GM19239 (cell line): ENCODE results near the gene TBCCD1.

Source experiments
- DNase-seq: peaks from one replicate; pipeline ENCODE4 v3.0.0; 2011; ENCODE audit warnings: low spot score; ENCODE audit not compliant: insufficient read length
- FAIRE-seq: peaks from 2 replicates; lab custom pipeline; 2011; peaks lifted over from hg19 to GRCh38; lab: Jason Lieb, UNC

TBCCD1 gene

GRCh38 chr3:186523434-186523833 is 43.7 kb downstream of the TBCCD1 start:
- no peak for DNase-seq

GRCh38 chr3:186523022-186523421 is 44.1 kb downstream of the TBCCD1 start:
- FAIRE-seq (no peak), DNase-seq (no peak)

More at GRCh38 chr3:186523434-186523833, 43.7 kb downstream of the TBCCD1 start:
- FAIRE-seq = no peak

GRCh38 chr3:186520957-186521842 is 45.9 kb downstream of the TBCCD1 start:
- no peak for DNase-seq
- FAIRE-seq = peak; percentile 98

GRCh38 chr3:186520431-186520830 is 46.7 kb downstream of the TBCCD1 start:
- no peak for FAIRE-seq
- DNase-seq = no peak

- peak; percentile 90 for FAIRE-seq
- DNase-seq = no peak
Measured at GRCh38 chr3:186519021-186519658, 48.0 kb downstream of the TBCCD1 start.

- no peak for FAIRE-seq
- DNase-seq = no peak
Measured at GRCh38 chr3:186517218-186517617, 49.9 kb downstream of the TBCCD1 start.

GRCh38 chr3:186516646-186517045 is 50.5 kb downstream of the TBCCD1 start:
- DNase-seq (no peak), FAIRE-seq (no peak)

GRCh38 chr3:186515125-186515524 is 52.0 kb downstream of the TBCCD1 start:
- DNase-seq = no peak
- FAIRE-seq = peak; percentile 23

- DNase-seq (no peak), FAIRE-seq (peak; percentile 57)
Measured at GRCh38 chr3:186514296-186515002, 52.7 kb downstream of the TBCCD1 start.

GRCh38 chr3:186513386-186513785 is 53.8 kb downstream of the TBCCD1 start:
- FAIRE-seq (no peak), DNase-seq (no peak)

- DNase-seq = no peak
- FAIRE-seq = peak; percentile 79
Measured at GRCh38 chr3:186512570-186513302, 54.4 kb downstream of the TBCCD1 start.

GRCh38 chr3:186511702-186512101 is 55.4 kb downstream of the TBCCD1 start:
- FAIRE-seq = peak; percentile 84
- DNase-seq = no peak

- peak; percentile 65 for FAIRE-seq
Measured at GRCh38 chr3:186511245-186511644, 55.9 kb downstream of the TBCCD1 start.

GRCh38 chr3:186510374-186511079 is 56.6 kb downstream of the TBCCD1 start:
- no peak for DNase-seq
- no peak for FAIRE-seq

More at GRCh38 chr3:186511245-186511644, 55.9 kb downstream of the TBCCD1 start:
- DNase-seq = no peak

GRCh38 chr3:186509423-186509822 is 57.7 kb downstream of the TBCCD1 start:
- DNase-seq = no peak
- FAIRE-seq = no peak

GRCh38 chr3:186506857-186507256 is 60.3 kb downstream of the TBCCD1 start:
- no peak for DNase-seq
- no peak for FAIRE-seq

- DNase-seq (no peak), FAIRE-seq (no peak)
Measured at GRCh38 chr3:186506191-186506739, 60.9 kb downstream of the TBCCD1 start.

GRCh38 chr3:186502966-186503712 is 64.0 kb downstream of the TBCCD1 start:
- no peak for DNase-seq
- FAIRE-seq = no peak
